ENCODE results near the gene ZNF180.
A peak's percentile ranks its signal among the peaks of the same experiment; 100 is the strongest.
"Not testable (repeated sequence)": the region's sequence is repeated elsewhere in the genome, so short reads cannot be mapped to it uniquely, and the experiment has no call there.

Gene ZNF180

GRCh38 chr19:44496711-44497110 lies 3.6 kb downstream of the ZNF180 start:
- DNase-seq = no peak

- no peak for DNase-seq
Measured at GRCh38 chr19:44476559-44477408, 23.5 kb downstream of the ZNF180 start.

- not testable (repeated sequence) for DNase-seq
Measured at GRCh38 chr19:44468730-44469129, 31.6 kb downstream of the ZNF180 start.

DNA sequence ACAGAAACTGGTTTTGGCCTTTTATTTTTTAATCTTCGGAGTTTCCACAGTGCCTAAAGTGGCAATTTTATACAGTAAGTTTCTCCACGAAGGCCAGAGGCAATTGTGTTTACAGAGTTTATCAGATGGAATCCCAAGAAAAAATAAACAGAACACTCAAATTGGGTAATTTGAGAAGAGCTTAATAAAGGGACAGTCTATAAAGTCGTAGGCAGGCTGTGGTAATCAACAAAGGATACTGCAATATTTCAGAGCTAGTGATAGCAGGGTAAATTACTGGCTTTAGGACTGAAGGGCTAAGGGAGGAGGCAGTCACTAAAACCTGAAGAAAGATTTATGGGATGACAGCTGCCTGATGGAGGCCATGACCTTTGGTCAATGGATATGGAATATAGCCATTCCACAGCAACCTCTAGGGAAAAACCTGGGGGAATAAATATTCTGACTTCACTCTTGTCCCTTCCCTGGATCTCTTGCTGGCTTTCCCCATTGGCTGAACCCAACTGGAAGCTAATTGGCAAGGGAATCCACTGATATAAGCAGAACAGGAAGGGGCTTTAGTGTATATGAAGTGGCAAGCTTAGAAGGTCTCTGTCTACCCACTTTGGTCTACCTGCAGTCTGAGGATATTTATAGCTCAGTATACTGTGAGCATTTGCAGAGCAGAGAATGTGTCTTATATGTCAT lies 37.6 kb downstream of the ZNF180 start:
- not testable (repeated sequence) for DNase-seq

GRCh38 chr19:44456016-44456415 lies 44.3 kb downstream of the ZNF180 start:
- DNase-seq = not testable (repeated sequence)

GRCh38 chr19:44455100-44455499 lies 45.2 kb downstream of the ZNF180 start:
- no peak for DNase-seq

DNA sequence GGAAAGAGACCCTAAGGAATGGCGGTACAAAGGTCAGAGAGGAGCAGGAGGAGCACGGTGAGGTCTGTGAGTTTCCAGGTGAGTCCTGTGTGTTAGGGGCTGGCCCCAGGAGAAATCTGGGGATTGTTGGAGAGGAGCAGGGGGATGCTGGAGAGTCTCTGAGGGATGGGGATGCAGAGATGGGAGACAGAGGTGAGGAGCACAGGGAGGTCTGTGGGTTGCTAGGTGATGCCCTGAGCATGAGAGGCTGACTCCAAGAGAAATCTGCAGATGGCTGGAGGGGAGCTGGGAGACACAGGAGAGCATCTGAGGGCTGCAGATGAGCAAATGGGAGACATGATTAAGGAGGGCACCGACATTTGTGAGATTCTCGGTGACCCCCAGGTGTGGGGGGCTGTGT lies 48.0 kb downstream of the ZNF180 start:
- DNase-seq = no peak

GRCh38 chr19:44451687-44452086 lies 48.6 kb downstream of the ZNF180 start:
- DNase-seq = no peak

GRCh38 chr19:44447916-44448674 lies 52.2 kb downstream of the ZNF180 start, which contains the start of gene ZNF229:
Gene ZNF229 (minus strand): TSS chr19:44448472. CDS start chr19:44442847, 5,625 bp downstream.
- DNase-seq = peak; percentile 69

DNA sequence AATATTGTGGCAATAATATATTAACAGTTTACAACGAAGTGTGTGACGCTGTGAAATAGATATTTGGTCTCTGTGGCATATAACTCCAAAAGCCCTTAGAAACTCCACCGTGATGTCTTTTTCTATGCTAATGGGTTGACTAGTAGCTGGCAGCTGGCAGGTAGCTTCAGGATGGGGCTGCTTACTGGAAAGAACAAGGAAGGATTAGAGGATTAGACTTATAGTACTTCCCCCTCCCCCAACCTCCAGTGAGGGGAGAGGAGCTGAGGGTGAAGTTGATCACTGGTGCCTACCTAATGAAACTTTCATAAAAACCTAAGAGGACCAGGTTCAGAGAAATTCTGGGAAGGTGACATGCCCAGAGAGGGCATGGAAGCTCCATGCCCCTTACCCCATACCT lies 61.9 kb downstream of the ZNF180 start:
- DNase-seq = no peak

- DNase-seq = no peak
Measured at GRCh38 chr19:44435441-44435840, 64.9 kb downstream of the ZNF180 start.

DNA sequence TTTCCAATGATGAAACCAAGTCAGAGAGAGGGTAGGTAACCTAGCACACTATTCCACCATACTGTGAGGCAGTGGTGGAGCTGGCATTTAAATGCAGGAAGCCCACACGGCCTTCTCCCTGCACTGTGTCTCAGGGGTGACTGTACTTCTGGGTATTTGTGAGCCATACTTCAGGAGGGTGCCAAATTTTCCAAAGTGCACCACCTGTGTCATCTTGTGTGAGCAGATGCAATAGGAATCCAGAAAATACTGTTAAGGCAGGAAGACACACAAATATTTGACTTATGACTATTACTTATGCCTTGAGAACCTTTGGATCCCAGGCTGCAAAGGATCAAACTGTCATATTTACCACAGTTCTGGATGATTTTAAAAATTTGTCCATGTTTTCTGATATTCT lies 69.4 kb downstream of the ZNF180 start:
- no peak for DNase-seq

Measured in stimulated activated CD4-positive, alpha-beta T cell treated with anti-CD3 and anti-CD28 coated beads, Interleukin-4, amount 100 ng/mL, for 1 hour (primary cell).